OCI-LY7 (cell line): ENCODE data around the gene SLCO4A1.

ENCODE experiments used
- EZH2phosphoT487 ChIP-seq: fragments of 200-600 bp; sonication (generic); IDR thresholded peaks from 2 replicates; pipeline ENCODE4 v1.6.1; 2018; ENCODE audit warnings: low read depth, borderline replicate concordance, mild to moderate bottlenecking, mixed run types, antibody characterized with exemption, low read length, moderate library complexity, mixed read lengths
- TF ChIP-seq, protein P1 (sequence below): fragments of 200-600 bp; sonication (generic); conservative IDR thresholded peaks from 2 replicates; pipeline ENCODE4 v1.5.1; 2014; ENCODE audit warnings: mild to moderate bottlenecking, antibody characterized with exemption, low read length, moderate library complexity, mixed read lengths

- TF ChIP-seq, protein P1, sequence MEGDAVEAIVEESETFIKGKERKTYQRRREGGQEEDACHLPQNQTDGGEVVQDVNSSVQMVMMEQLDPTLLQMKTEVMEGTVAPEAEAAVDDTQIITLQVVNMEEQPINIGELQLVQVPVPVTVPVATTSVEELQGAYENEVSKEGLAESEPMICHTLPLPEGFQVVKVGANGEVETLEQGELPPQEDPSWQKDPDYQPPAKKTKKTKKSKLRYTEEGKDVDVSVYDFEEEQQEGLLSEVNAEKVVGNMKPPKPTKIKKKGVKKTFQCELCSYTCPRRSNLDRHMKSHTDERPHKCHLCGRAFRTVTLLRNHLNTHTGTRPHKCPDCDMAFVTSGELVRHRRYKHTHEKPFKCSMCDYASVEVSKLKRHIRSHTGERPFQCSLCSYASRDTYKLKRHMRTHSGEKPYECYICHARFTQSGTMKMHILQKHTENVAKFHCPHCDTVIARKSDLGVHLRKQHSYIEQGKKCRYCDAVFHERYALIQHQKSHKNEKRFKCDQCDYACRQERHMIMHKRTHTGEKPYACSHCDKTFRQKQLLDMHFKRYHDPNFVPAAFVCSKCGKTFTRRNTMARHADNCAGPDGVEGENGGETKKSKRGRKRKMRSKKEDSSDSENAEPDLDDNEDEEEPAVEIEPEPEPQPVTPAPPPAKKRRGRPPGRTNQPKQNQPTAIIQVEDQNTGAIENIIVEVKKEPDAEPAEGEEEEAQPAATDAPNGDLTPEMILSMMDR: no peak
- TF ChIP-seq EZH2phosphoT487: no peak
Observed at GRCh38 chr20:62655282-62656196, 13.2 kb downstream of the SLCO4A1 start.
